HG03045 (cell line): ENCODE results near the gene SOX2.

Source experiments
- ATAC-seq: cut with Tn5 transposase; IDR thresholded peaks from one replicate; pipeline ENCODE4 v1.9.1; 2021; ENCODE audit warnings: mild to moderate bottlenecking, moderate library complexity; ENCODE audit not compliant: unreplicated experiment

The SOX2 gene

GRCh38 chr3:181722156-181722555 is 10.4 kb downstream of the SOX2 start:
- no peak for ATAC-seq

- ATAC-seq: no peak
These were observed 11.2 kb downstream of the SOX2 start for GRCh38 chr3:181722766-181723425.

- ATAC-seq: no peak
These were observed 12.0 kb downstream of the SOX2 start for GRCh38 chr3:181723625-181724191.

- no peak for ATAC-seq
These were observed 12.7 kb downstream of the SOX2 start for GRCh38 chr3:181724192-181724965.

- ATAC-seq: no peak
These were observed 13.5 kb downstream of the SOX2 start for GRCh38 chr3:181725131-181725731.

GRCh38 chr3:181725830-181726229 is 14.1 kb downstream of the SOX2 start:
- no peak for ATAC-seq

GRCh38 chr3:181726351-181727330 is 14.9 kb downstream of the SOX2 start:
- no peak for ATAC-seq

- ATAC-seq: no peak
These were observed 15.8 kb downstream of the SOX2 start for GRCh38 chr3:181727341-181728032.

GRCh38 chr3:181728470-181729340 is 17.0 kb downstream of the SOX2 start:
- no peak for ATAC-seq

GRCh38 chr3:181729341-181729869 is 17.7 kb downstream of the SOX2 start:
- ATAC-seq: no peak

- ATAC-seq: no peak
These were observed 18.6 kb downstream of the SOX2 start for GRCh38 chr3:181730316-181730715.

- no peak for ATAC-seq
These were observed 19.2 kb downstream of the SOX2 start for GRCh38 chr3:181730934-181731333.

GRCh38 chr3:181735911-181736310 is 24.2 kb downstream of the SOX2 start:
- no peak for ATAC-seq

GRCh38 chr3:181738551-181738950 is 26.8 kb downstream of the SOX2 start:
- ATAC-seq: no peak

- no peak for ATAC-seq
These were observed 27.9 kb downstream of the SOX2 start for GRCh38 chr3:181739628-181740027.

GRCh38 chr3:181741417-181741816 is 29.7 kb downstream of the SOX2 start:
- no peak for ATAC-seq

- ATAC-seq: no peak
These were observed 40.5 kb downstream of the SOX2 start for GRCh38 chr3:181752202-181752671.

GRCh38 chr3:181753391-181753790 is 41.7 kb downstream of the SOX2 start:
- ATAC-seq: no peak

- no peak for ATAC-seq
These were observed 44.2 kb downstream of the SOX2 start for GRCh38 chr3:181755959-181756358.
